Adrenal gland (tissue), 5 donors: ENCODE results near the gene DIP2C.

Experiments
- POLR2A ChIP-seq, 2 donors: fragments of 450-650 bp; IDR thresholded peaks; one replicate each; pipeline ENCODE4 v1.6.1; 2017; ENCODE audit warnings: antibody characterized with exemption in 2 of 2, mild to moderate bottlenecking in 2 of 2, moderate library complexity in 1 of 2
- TF ChIP-seq, protein P1 (sequence below), 6 experiments: fragments of 450-650 bp in 4 of 6; fragments of 200-600 bp in 2 of 6; sonication (generic) in 1 of 6; IDR thresholded peaks; 1 replicate in 5 of 6; 2 replicates in 1 of 6; pipeline versions ENCODE4 v1.5.1 to v1.8.0; 2016 to 2021; ENCODE audit warnings: antibody characterized with exemption in 6 of 6, mild to moderate bottlenecking in 2 of 6, moderate library complexity in 1 of 6
- donor health status: DM: no; HTN: no; CAD: no.

DNA sequence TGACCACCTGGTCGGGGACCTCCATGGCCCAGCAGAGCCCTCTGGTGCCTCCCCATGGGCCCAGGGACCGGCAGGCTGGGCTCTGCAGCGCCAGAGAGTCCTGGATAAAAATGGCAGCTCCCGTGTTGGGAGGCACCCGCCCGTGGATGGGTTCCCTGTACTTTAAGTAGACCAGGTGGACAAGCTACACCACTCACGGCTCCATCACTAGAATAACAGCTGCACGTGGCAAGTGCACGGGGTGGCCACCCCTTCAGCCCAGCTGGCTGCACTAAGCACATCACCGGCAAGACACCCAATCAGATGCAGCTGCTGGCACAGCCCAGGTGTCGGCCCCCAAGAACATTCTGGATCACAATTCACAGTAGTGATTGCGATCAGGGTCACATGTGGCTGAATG lies 69.8 kb downstream of the DIP2C start:
- TF ChIP-seq, protein P1, sequence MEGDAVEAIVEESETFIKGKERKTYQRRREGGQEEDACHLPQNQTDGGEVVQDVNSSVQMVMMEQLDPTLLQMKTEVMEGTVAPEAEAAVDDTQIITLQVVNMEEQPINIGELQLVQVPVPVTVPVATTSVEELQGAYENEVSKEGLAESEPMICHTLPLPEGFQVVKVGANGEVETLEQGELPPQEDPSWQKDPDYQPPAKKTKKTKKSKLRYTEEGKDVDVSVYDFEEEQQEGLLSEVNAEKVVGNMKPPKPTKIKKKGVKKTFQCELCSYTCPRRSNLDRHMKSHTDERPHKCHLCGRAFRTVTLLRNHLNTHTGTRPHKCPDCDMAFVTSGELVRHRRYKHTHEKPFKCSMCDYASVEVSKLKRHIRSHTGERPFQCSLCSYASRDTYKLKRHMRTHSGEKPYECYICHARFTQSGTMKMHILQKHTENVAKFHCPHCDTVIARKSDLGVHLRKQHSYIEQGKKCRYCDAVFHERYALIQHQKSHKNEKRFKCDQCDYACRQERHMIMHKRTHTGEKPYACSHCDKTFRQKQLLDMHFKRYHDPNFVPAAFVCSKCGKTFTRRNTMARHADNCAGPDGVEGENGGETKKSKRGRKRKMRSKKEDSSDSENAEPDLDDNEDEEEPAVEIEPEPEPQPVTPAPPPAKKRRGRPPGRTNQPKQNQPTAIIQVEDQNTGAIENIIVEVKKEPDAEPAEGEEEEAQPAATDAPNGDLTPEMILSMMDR (IDR thresholded peaks at IDR 0.05) = no peak
- TF ChIP-seq POLR2A (IDR thresholded peaks at IDR 0.05) = no peak
